ENCODE measurements around the gene CAPZB.

Gene CAPZB

GRCh38 chr1:19438516-19439195 is 46.7 kb downstream of the CAPZB start:
- DNase-seq (ENCODE audit: low read depth) = no peak
- TF ChIP-seq CTCF (IDR thresholded peaks at IDR 0.05; ENCODE audit: low read depth, low read length, missing control alignments) = no peak
- no peak overlapping the region for H3K4me3 ChIP-seq (ENCODE audit: low read depth, low read length)
- in situ Hi-C loops (cut with HindIII; ENCODE audit: low sequenced_read_pairs) = no loop called here

GRCh38 chr1:19437891-19438294 is 47.4 kb downstream of the CAPZB start:
- no peak overlapping the region for H3K4me3 ChIP-seq (ENCODE audit: low read depth, low read length)
- in situ Hi-C loops (cut with HindIII; ENCODE audit: low sequenced_read_pairs) = no loop called here
- no peak for DNase-seq (ENCODE audit: low read depth)
- no peak for TF ChIP-seq CTCF (IDR thresholded peaks at IDR 0.05; ENCODE audit: low read depth, low read length, missing control alignments)

- no peak overlapping the region for H3K4me3 ChIP-seq (ENCODE audit: low read depth, low read length)
- DNase-seq (ENCODE audit: low read depth) = no peak
- in situ Hi-C loops (cut with HindIII; ENCODE audit: low sequenced_read_pairs) = no loop called here
- no peak for TF ChIP-seq CTCF (IDR thresholded peaks at IDR 0.05; ENCODE audit: low read depth, low read length, missing control alignments)
These were observed 48.4 kb downstream of the CAPZB start for GRCh38 chr1:19436716-19437476.

- DNase-seq (ENCODE audit: low read depth) = no peak
- in situ Hi-C loops (cut with HindIII; ENCODE audit: low sequenced_read_pairs) = no loop called here
- no peak for TF ChIP-seq CTCF (IDR thresholded peaks at IDR 0.05; ENCODE audit: low read depth, low read length, missing control alignments)
- no peak overlapping the region for H3K4me3 ChIP-seq (ENCODE audit: low read depth, low read length)
These were observed 49.4 kb downstream of the CAPZB start for GRCh38 chr1:19435851-19436455.

- H3K4me3 ChIP-seq (ENCODE audit: low read depth, low read length) = no peak overlapping the region
- no peak for DNase-seq (ENCODE audit: low read depth)
- TF ChIP-seq CTCF (IDR thresholded peaks at IDR 0.05; ENCODE audit: low read depth, low read length, missing control alignments) = no peak
- in situ Hi-C loops (cut with HindIII; ENCODE audit: low sequenced_read_pairs) = no loop called here
These were observed 50.2 kb downstream of the CAPZB start for GRCh38 chr1:19435181-19435580.

GRCh38 chr1:19433719-19433998 is 51.7 kb downstream of the CAPZB start:
- in situ Hi-C loops (cut with HindIII; ENCODE audit: low sequenced_read_pairs) = no loop called here
- no peak for DNase-seq (ENCODE audit: low read depth)
- H3K4me3 ChIP-seq (ENCODE audit: low read depth, low read length) = no peak overlapping the region
- no peak for TF ChIP-seq CTCF (IDR thresholded peaks at IDR 0.05; ENCODE audit: low read depth, low read length, missing control alignments)

Data from astrocyte of the cerebellum (primary cell).